H1 (cell line): ENCODE measurements around the gene ZBTB7A. TPM values are rescaled to one million over a fixed set of nuclear protein-coding genes. Genes with fewer than 3 reads are reported as not detected.
A peak's percentile ranks its signal among the peaks of the same experiment; 100 is the strongest.

Source experiments
- CTCF ChIA-PET: fragments of 300-600 bp; sonication (Branson Sonifier 250); formaldehyde crosslinking; loops from one replicate; lab custom pipeline; 2021; ENCODE audit not compliant: partially characterized antibody; lab: Charles Lee
- POLR2A ChIA-PET: fragments of 300-600 bp; sonication (Branson Sonifier 250); formaldehyde crosslinking; loops from one replicate; lab custom pipeline; 2021; ENCODE audit warnings: inconsistent platforms; ENCODE audit not compliant: partially characterized antibody; lab: Charles Lee
- DNase-seq, 2 experiments: peaks; one replicate each; pipeline versions ENCODE4 v3.0.0 to v3.0.0-alpha.2; 2010 to 2022; ENCODE audit warnings: low spot score in 2 of 2, low read depth in 1 of 2, mixed read lengths in 1 of 2
- FAIRE-seq: peaks from 2 replicates; lab custom pipeline; 2011; peaks lifted over from hg19 to GRCh38; lab: Jason Lieb, UNC
- H2AFZ ChIP-seq: 2 replicates; pipeline ENCODE4 v1.8.1; 2012; ENCODE audit warnings: low read length, inconsistent platforms
- H2AK5ac ChIP-seq: 2 replicates; pipeline ENCODE4 v1.6.1; 2013; ENCODE audit warnings: low read depth, low read length
- H2BK120ac ChIP-seq: replicated peaks from 2 replicates; pipeline ENCODE3; 2013; ENCODE audit warnings: low read depth, low read length, inconsistent platforms
- H2BK12ac ChIP-seq: 2 replicates; pipeline ENCODE4 v1.6.1; 2013; ENCODE audit warnings: low read depth, low read length
- H2BK15ac ChIP-seq: 2 replicates; pipeline ENCODE4 v1.6.1; 2013; ENCODE audit warnings: low read length
- H2BK20ac ChIP-seq: 2 replicates; pipeline ENCODE4 v1.6.1; 2013; ENCODE audit warnings: low read length
- H2BK5ac ChIP-seq: 2 replicates; pipeline ENCODE4 v1.6.1; 2013; ENCODE audit warnings: low read depth, low read length
- H3K14ac ChIP-seq: 2 replicates; pipeline ENCODE4 v1.6.1; 2013; ENCODE audit warnings: inconsistent platforms; ENCODE audit not compliant: insufficient read length
- H3K18ac ChIP-seq: 2 replicates; pipeline ENCODE4 v1.6.1; 2013; ENCODE audit warnings: low read length; ENCODE audit errors: extremely low read depth
- H3K23ac ChIP-seq: 2 replicates; pipeline ENCODE4 v1.6.1; 2013; ENCODE audit warnings: inconsistent platforms; ENCODE audit not compliant: insufficient read length
- H3K23me2 ChIP-seq: 2 replicates; pipeline ENCODE4 v1.6.1; 2013; ENCODE audit warnings: low read depth, low read length
- H3K27ac ChIP-seq: 2 replicates; pipeline ENCODE4 v1.6.1; 2011; ENCODE audit warnings: low read depth, low read length, inconsistent platforms
- H3K27me3 ChIP-seq, 4 experiments: replicated peaks in 1 of 4; 1 replicate in 1 of 4; 2 replicates in 3 of 4; pipeline versions ENCODE4 v1.6.1 to v1.8.1; 2011 to 2013; ENCODE audit warnings: low read length in 3 of 4, mild to moderate bottlenecking in 3 of 4, inconsistent platforms in 2 of 4, mixed read lengths in 2 of 4, moderate library complexity in 1 of 4; ENCODE audit not compliant: control insufficient read depth in 3 of 4, insufficient read depth in 3 of 4; ENCODE audit errors: extremely low read depth in 1 of 4
- H3K36me3 ChIP-seq, 4 experiments: 2 replicates each; pipeline versions ENCODE4 v1.6.1 to v1.8.1; 2011 to 2013; ENCODE audit warnings: mild to moderate bottlenecking in 4 of 4, low read length in 3 of 4, moderate library complexity in 2 of 4, control low read depth in 1 of 4, inconsistent platforms in 1 of 4; ENCODE audit not compliant: insufficient read depth in 4 of 4, control insufficient read depth in 2 of 4
- H3K4ac ChIP-seq: replicated peaks from 2 replicates; pipeline ENCODE3; 2013; ENCODE audit warnings: low read length, low read depth, mixed read lengths, inconsistent platforms; ENCODE audit not compliant: insufficient read length
- H3K4me1 ChIP-seq, 4 experiments: replicated peaks in 1 of 4; 1 replicate in 1 of 4; 2 replicates in 3 of 4; pipeline versions ENCODE4 v1.6.1 to v1.8.1; 2011 to 2013; ENCODE audit warnings: low read length in 3 of 4, inconsistent platforms in 2 of 4, mixed read lengths in 1 of 4; ENCODE audit not compliant: insufficient read depth in 4 of 4, control insufficient read depth in 3 of 4
- H3K4me2 ChIP-seq, 2 experiments: 2 replicates each; pipeline versions ENCODE4 v1.6.1 to v1.8.1; 2011 to 2013; ENCODE audit warnings: low read depth in 2 of 2, low read length in 2 of 2, control low read depth in 1 of 2, inconsistent platforms in 1 of 2, mild to moderate bottlenecking in 1 of 2; ENCODE audit not compliant: insufficient read depth in 1 of 2
- H3K4me3 ChIP-seq, 4 experiments: fragments of 200-600, 300-600 bp in 1 of 4; sonication (generic), shearing (Covaris generic), sonication (Bioruptor Twin) in 1 of 4; 2 replicates each; pipeline versions ENCODE4 v1.5.1 to v1.8.1; 2011 to 2016; ENCODE audit warnings: low read length in 4 of 4, low read depth in 3 of 4, control low read depth in 2 of 4, inconsistent platforms in 2 of 4, mild to moderate bottlenecking in 2 of 4, mixed read lengths in 1 of 4, moderate library complexity in 1 of 4; ENCODE audit not compliant: insufficient read depth in 2 of 4; ENCODE audit errors: extremely low read depth in 1 of 4
- H3K56ac ChIP-seq: replicated peaks from 2 replicates; pipeline ENCODE3; 2013; ENCODE audit warnings: low read depth, mild to moderate bottlenecking, mixed read lengths, low read length, inconsistent platforms; ENCODE audit not compliant: insufficient read length
- H3K79me1 ChIP-seq: 2 replicates; pipeline ENCODE4 v1.6.1; 2013; ENCODE audit warnings: low read depth, low read length, control low read depth
- H3K79me2 ChIP-seq, 2 experiments: 2 replicates each; pipeline versions ENCODE4 v1.6.1 to v1.8.1; 2012 to 2013; ENCODE audit warnings: low read length in 2 of 2, mild to moderate bottlenecking in 2 of 2, inconsistent platforms in 1 of 2; ENCODE audit not compliant: insufficient read depth in 2 of 2, control insufficient read depth in 1 of 2
- H3K9ac ChIP-seq, 4 experiments: replicated peaks in 1 of 4; 1 replicate in 1 of 4; 2 replicates in 3 of 4; pipeline versions ENCODE4 v1.6.1 to v1.8.1; 2011 to 2013; ENCODE audit warnings: low read depth in 3 of 4, low read length in 3 of 4, control low read depth in 2 of 4, mild to moderate bottlenecking in 2 of 4, moderate library complexity in 2 of 4, inconsistent platforms in 1 of 4; ENCODE audit errors: extremely low read depth in 1 of 4
- H3K9me3 ChIP-seq, 2 experiments: 2 replicates each; pipeline versions ENCODE4 v1.6.1 to v1.8.1; 2012 to 2013; ENCODE audit warnings: mild to moderate bottlenecking in 2 of 2, moderate library complexity in 2 of 2, control low read depth in 1 of 2, inconsistent platforms in 1 of 2, low read depth in 1 of 2, low read length in 1 of 2, mixed read lengths in 1 of 2; ENCODE audit not compliant: insufficient read depth in 2 of 2
- H4K20me1 ChIP-seq, 2 experiments: replicated peaks in 1 of 2; 2 replicates each; pipeline versions ENCODE3 to v1.8.1; 2011 to 2013; ENCODE audit warnings: inconsistent platforms in 2 of 2, low read length in 2 of 2, mild to moderate bottlenecking in 1 of 2; ENCODE audit not compliant: insufficient read depth in 2 of 2, control insufficient read depth in 1 of 2
- H4K5ac ChIP-seq: 2 replicates; pipeline ENCODE4 v1.6.1; 2013; ENCODE audit warnings: low read length, low read depth, mixed read lengths, inconsistent platforms; ENCODE audit not compliant: insufficient read length
- H4K8ac ChIP-seq: 2 replicates; pipeline ENCODE4 v1.8.0; 2013; ENCODE audit warnings: mild to moderate bottlenecking, moderate library complexity, low read length, inconsistent platforms; ENCODE audit not compliant: insufficient read depth; ENCODE audit errors: extremely low read depth
- H4K91ac ChIP-seq: replicated peaks from 2 replicates; pipeline ENCODE3; 2013; ENCODE audit warnings: low read length, mixed read lengths, inconsistent platforms; ENCODE audit not compliant: insufficient read length
- BCL11A ChIP-seq, 2 experiments: IDR thresholded peaks; one replicate each; pipeline ENCODE4 v1.6.1; 2011; ENCODE audit warnings: low read depth in 2 of 2, low read length in 2 of 2, mild to moderate bottlenecking in 2 of 2
- CREB1 ChIP-seq: IDR thresholded peaks from 2 replicates; pipeline ENCODE4 v1.6.1; 2012; ENCODE audit warnings: inconsistent platforms
- CTBP2 ChIP-seq: IDR thresholded peaks from 2 replicates; pipeline ENCODE4 v1.7.0; 2011; ENCODE audit warnings: borderline replicate concordance, mild to moderate bottlenecking, moderate library complexity, mixed read lengths, low read length; ENCODE audit not compliant: insufficient read depth, insufficient read length
- E2F6 ChIP-seq: IDR thresholded peaks from 2 replicates; pipeline ENCODE4 v1.6.1; 2012; ENCODE audit warnings: inconsistent platforms
- KDM4A ChIP-seq: IDR thresholded peaks from one replicate; pipeline ENCODE4 v1.7.1; 2012; ENCODE audit warnings: low read depth, mild to moderate bottlenecking, moderate library complexity, low read length, inconsistent platforms; ENCODE audit not compliant: severe bottlenecking
- MAFK ChIP-seq: IDR thresholded peaks from 2 replicates; pipeline ENCODE4 v1.6.1; 2012; ENCODE audit warnings: low read depth, mild to moderate bottlenecking, improper control_type of control experiment, low read length
- POLR2AphosphoS5 ChIP-seq: IDR thresholded peaks from 2 replicates; pipeline ENCODE4 v1.6.1; 2011; ENCODE audit warnings: low read depth, low read length
- RBBP5 ChIP-seq: IDR thresholded peaks from 2 replicates; pipeline ENCODE4 v1.7.1; 2012; ENCODE audit warnings: low read depth, mild to moderate bottlenecking, inconsistent platforms, low read length, moderate library complexity, borderline replicate concordance
- SP1 ChIP-seq: IDR thresholded peaks from 2 replicates; pipeline ENCODE4 v1.6.1; 2011; ENCODE audit warnings: low read depth, low read length
- WGBS, 2 experiments: shearing (Covaris generic) in 1 of 2; methylation state at CpG; one replicate each; pipeline versions ENCODE4 v1.1.6 to v1.1.7; 2013 to 2015; ENCODE audit warnings: low lambda C conversion rate in 2 of 2, mixed read lengths in 2 of 2, inconsistent platforms in 1 of 2, low coverage in 1 of 2, missing lambda C conversion rate in 1 of 2; ENCODE audit not compliant: insufficient replicate concordance in 2 of 2, insufficient coverage in 1 of 2, insufficient read length in 1 of 2; ENCODE audit errors: extremely low coverage in 1 of 2, missing lambda C conversion rate in 1 of 2; 5-methylcytosine and 5-hydroxymethylcytosine counted together
- long read RNA-seq, 2 experiments: library from RNA in 1 of 2; library from capped mRNA in 1 of 2; stranded (forward); transcript quantifications; one replicate each; pipeline ENCODE4 v2.0.0, GENCODE V29; 2021; ENCODE audit warnings: inconsistent platforms in 1 of 2
- polyA minus RNA-seq, 3 experiments: library from RNA; depleted of rRNA, polyadenylated mRNA; stranded (reverse); fragments of >200 nt; gene quantifications; 1 replicate in 2 of 3; 2 replicates in 1 of 3; pipeline ENCODE4 v1.2.3, GENCODE V29; 2011
- polyA plus RNA-seq, 7 experiments: library from polyadenylated mRNA; depleted of rRNA in 3 of 7; stranded (reverse) in 5 of 7; unstranded in 2 of 7; fragments of >200 nt in 5 of 7; fragments of 200-250 nt in 2 of 7; gene quantifications; 1 replicate in 5 of 7; 2 replicates in 1 of 7; 4 replicates in 1 of 7; pipeline versions ENCODE4 v1.2.1 to v1.2.3, GENCODE V29; 2011 to 2013; ENCODE audit warnings: missing spikeins in 2 of 7, mixed read lengths in 2 of 7
- total RNA-seq: library from RNA; stranded (reverse); fragmentation: NEBNext Ultra II Directional; extraction: Animal tissue kit (Norgen Biotek cat#: 25700); gene quantifications from 2 replicates; pipeline ENCODE4 v1.2.1, GENCODE V29; 2021

The ZBTB7A gene
- total RNA-seq = 16.6 and 17.8 TPM in 2 replicates
- polyA plus RNA-seq (2011; rRNA removed) = 5.6 and 9.1 TPM in 2 replicates
- polyA plus RNA-seq (2011; cell fraction: cytosol; rRNA removed) = 5.6 TPM
- 19.7 TPM for polyA plus RNA-seq (2011; cell fraction: nucleus; rRNA removed)
- 5.4 to 9.5 TPM (median 8.5 TPM) in 4 replicates for polyA plus RNA-seq (2012, experiment 1 of 2)
- 4.5 TPM for polyA plus RNA-seq (2012, experiment 2 of 2)
- 17.9 TPM for polyA plus RNA-seq (2013, experiment 1 of 2)
- polyA plus RNA-seq (2013, experiment 2 of 2) = 15.8 TPM
- 3.1 and 3.5 TPM in 2 replicates for polyA minus RNA-seq (2011; rRNA and poly(A)+ RNA removed)
- 9.5 TPM for polyA minus RNA-seq (2011; cell fraction: cytosol; rRNA and poly(A)+ RNA removed)
- polyA minus RNA-seq (2011; cell fraction: nucleus; rRNA and poly(A)+ RNA removed) = 14.4 TPM
- long read RNA-seq, experiment 1, partial matches to known transcripts = 0 of 5 reads
- long read RNA-seq, experiment 1, other reads (novel, unspliced or antisense) = 5 of 5 reads
- long read RNA-seq, experiment 2 = 0 reads

- Histone ChIP-seq H3K27me3 (peaks cover 10 to 24% (median 22%) of the 10 kb centered on the region in 4 experiments), H2BK120ac (no peak within 1 kb of the TSS), H3K23ac (no peak within 1 kb of the TSS), H3K79me2 (peaks cover 14 to 32% of the 10 kb centered on the region in 2 experiments; a peak in 3 of 4 replicates), H3K4me3 (peak within 1 kb of the TSS; percentile 34 to 93 (median 62)), H2AK5ac (no peak within 1 kb of the TSS), H3K14ac (no peak within 1 kb of the TSS), H2BK15ac (no peak within 1 kb of the TSS), H3K23me2 (peaks cover 6% of the 10 kb centered on the region; the same call in 1 of the 2 replicates), H4K20me1 (peaks cover 14 to 19% of the 10 kb centered on the region in 2 experiments), H3K56ac (peak within 1 kb of the TSS; percentile 30), H4K5ac (no peak within 1 kb of the TSS), H3K18ac (no peak within 1 kb of the TSS; the same call in 1 of the 2 replicates), H2BK20ac (no peak within 1 kb of the TSS), H3K27ac (no peak within 1 kb of the TSS), H4K8ac (peak within 1 kb of the TSS; percentile 86), H3K4ac (peak within 1 kb of the TSS; percentile 38), H3K79me1 (peaks cover 7% of the 10 kb centered on the region), H3K4me2 (peak within 1 kb of the TSS; percentile 66 to 72), H2BK5ac (no peak within 1 kb of the TSS), H3K36me3 (no peaks in the 10 kb centered on the region), H3K9ac (peak within 1 kb of the TSS in 2 of 4 experiments; percentile 22 to 71; a peak in 2 of 7 replicates), H4K91ac (no peak within 1 kb of the TSS), H3K4me1 (peaks cover 0 to 20% (median 10%) of the 10 kb centered on the region in 4 experiments; a peak in 5 of 7 replicates), H2BK12ac (no peak within 1 kb of the TSS), H2AFZ (no peak within 1 kb of the TSS), H3K9me3 (no peaks in the 10 kb centered on the region)
- CTCF ChIA-PET = interaction anchor here (1.0 kb wide), 1 partner anchor 10 kb away, joined by 3 read pairs; no protein-coding TSS in a partner anchor
- no peak for DNase-seq
- no peak for FAIRE-seq
- 7% methylated on average over 3 of the region's 85 CpGs; no CpG with 5 or more reads in 1 of the 2 experiments for whole genome bisulfite sequencing, 2 experiments
- POLR2A ChIA-PET = interaction anchor here (0.7 to 1.1 kb wide), 3 partner anchors 9 to 84 kb away, joined by 3 to 4 read pairs (median 4); no protein-coding TSS in a partner anchor
- TF ChIP-seq KDM4A (peak; percentile 39), CTBP2 (no peak), MAFK (no peak), CREB1 (peak; percentile 69), RBBP5 (peak; percentile 6; the same call in 1 of the 2 replicates), SP1 (no peak), BCL11A (IDR thresholded peaks at IDR 0.05; ENCODE audit: low read depth in 2 of 2, low read length in 2 of 2) (no peak), E2F6 (no peak), POLR2AphosphoS5 (no peak)
Observed at GRCh38 chr19:4066682-4067395, at the start of gene ZBTB7A. Gene ZBTB7A (minus strand): TSS chr19:4066899. CDS start chr19:4055232, 11,667 bp downstream.
